HG03135 (cell line): Measurements from ENCODE around the gene FKBP15.

Source experiments
- ATAC-seq: cut with Tn5 transposase; IDR thresholded peaks from one replicate; pipeline ENCODE4 v1.9.1; 2021; ENCODE audit warnings: mild to moderate bottlenecking, moderate library complexity; ENCODE audit not compliant: unreplicated experiment

Gene FKBP15

GRCh38 chr9:113185271-113185670, 35.8 kb downstream of the FKBP15 start:
- ATAC-seq, result no peak

GRCh38 chr9:113184539-113184938, 36.5 kb downstream of the FKBP15 start:
- ATAC-seq, result no peak

DNA sequence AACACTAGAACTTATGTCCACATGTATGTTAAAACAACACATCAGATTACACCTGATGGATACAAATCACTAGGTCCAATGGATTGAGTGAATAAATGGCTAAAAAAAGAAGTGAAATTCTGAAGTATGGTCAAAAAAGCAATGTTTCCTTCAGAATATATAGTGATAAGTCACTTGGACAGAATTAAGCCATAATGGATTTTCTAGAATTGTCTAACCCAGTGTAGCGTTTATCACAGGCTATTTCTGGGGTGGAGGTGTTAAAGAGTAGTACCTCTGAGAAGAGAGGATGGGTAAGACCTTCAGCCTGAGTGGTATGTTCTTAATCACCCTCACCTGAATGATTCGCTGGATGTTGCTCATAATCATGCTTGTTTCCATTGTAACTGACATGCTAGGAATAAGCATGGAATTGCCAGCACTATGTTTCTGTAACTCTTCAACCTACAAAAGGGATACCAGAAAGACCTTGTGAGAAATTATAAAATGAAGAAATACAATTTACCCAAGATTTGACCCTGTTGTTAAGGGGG, 37.1 kb downstream of the FKBP15 start:
- no peak for ATAC-seq

DNA sequence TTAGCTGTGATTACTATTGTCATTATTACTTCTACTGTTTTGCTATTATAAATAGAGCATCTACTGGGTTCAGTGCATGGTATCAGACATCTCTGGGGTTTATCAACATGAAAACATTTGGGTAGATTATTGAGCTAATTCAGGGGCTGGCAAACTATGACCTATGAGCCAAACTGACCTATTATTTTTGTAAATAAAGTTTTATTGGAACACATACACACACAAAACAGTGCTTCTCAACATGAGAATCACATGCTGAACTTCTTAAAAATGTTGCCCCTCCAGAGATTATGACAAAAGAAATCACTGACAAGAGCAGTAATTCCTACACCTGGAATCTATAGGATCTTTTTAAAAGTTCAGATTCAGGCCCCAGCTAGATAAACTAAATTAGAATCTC, 39.9 kb downstream of the FKBP15 start:
- ATAC-seq, result no peak

DNA sequence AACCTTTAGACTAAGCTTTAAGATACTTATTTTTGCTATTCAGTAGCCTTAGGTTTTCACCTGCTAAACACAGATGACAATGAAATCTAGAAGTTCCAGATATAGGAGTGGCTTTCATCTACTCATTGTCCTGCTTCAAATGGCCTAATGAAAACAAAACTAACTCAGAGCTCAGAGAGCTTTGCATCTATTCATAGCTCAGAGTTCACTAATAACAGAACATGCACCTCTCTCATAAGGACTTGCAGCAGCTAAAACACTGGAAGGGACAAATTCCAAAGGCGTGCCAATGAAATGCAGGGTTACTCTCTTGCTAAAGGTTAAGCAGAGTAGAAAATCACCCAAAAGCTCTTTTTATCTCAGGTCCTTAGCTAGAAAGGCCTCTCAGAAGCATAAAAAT, 41.2 kb downstream of the FKBP15 start:
- ATAC-seq, result no peak

- no peak for ATAC-seq
Observed at GRCh38 chr9:113178087-113178486, 43.0 kb downstream of the FKBP15 start.

DNA sequence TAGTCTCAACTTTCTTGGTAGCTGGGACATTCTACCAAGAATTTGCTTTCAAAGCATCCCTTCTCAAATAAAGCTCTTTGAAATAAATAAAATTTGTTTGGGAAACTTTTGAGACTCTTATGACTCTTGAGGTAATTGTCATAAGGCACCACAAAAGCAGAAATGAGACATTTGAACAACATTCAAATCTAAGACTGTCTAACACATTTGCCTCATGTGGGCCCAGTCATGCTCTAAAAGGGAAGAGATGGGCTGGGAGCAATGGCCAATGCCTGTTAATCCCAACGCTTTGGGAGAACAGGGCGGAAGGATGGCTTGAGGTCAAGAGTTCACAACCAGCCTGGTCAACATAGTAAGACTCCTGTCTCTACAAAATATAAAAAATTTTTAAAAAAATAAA, 43.8 kb downstream of the FKBP15 start:
- no peak for ATAC-seq

GRCh38 chr9:113176803-113177202, 44.3 kb downstream of the FKBP15 start:
- no peak for ATAC-seq

DNA sequence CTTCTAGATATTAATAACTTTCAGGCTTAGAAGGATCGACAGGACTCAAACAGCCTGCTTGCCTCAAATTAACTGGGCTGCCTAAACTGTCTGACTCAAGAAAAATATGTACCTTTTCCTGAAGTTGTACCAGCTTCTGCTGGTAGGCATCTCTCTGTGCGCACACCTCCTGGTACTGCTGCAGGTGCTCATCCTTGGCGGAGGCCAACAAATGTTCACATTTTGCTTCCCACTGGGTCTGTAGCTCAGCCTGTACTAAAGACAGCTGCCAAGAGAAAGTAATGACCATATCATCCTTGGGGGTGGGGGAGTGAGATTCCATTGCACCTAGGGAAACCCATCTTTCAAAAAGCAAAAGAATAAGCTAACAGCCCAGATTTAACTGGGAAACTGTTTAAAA, 47.7 kb downstream of the FKBP15 start:
- ATAC-seq, result no peak

DNA sequence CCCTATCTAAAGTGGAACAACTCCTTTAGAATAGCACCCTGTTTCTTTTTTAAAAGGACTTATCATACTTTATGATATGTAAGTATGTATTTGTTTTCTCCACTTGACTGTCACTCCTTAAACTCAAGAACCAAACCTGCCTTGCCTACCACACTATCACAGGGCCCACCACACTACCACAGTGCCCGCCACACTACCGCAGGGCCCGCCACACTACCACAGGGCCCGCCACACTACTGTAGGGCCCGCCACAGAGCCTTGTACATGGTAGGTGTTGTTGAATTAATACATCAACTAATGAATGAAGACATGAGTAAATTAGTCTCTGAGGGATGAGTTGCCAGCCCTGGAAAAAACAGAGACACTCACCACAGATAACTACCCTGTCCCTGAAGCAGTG, 52.3 kb downstream of the FKBP15 start:
- no peak for ATAC-seq

DNA sequence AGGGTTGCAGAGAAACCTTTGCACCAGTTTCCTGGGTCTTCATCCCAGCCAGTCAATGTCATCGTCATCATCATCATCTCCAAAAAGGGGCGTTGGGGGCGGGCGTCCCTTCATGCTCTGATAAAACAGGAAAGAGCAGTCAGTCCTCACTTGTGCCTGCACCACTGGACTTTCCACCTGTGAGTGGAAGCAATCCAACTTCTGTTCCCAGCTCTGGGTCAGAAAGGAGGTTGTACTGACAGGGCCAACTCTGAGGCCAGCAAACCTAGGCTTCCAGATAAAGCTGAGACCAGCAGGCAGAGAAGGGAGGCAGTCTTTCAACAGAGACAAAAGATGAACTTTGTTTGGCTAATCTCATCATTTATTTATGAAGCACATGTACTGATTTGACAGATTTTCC, 55.0 kb downstream of the FKBP15 start:
- ATAC-seq, result no peak

DNA sequence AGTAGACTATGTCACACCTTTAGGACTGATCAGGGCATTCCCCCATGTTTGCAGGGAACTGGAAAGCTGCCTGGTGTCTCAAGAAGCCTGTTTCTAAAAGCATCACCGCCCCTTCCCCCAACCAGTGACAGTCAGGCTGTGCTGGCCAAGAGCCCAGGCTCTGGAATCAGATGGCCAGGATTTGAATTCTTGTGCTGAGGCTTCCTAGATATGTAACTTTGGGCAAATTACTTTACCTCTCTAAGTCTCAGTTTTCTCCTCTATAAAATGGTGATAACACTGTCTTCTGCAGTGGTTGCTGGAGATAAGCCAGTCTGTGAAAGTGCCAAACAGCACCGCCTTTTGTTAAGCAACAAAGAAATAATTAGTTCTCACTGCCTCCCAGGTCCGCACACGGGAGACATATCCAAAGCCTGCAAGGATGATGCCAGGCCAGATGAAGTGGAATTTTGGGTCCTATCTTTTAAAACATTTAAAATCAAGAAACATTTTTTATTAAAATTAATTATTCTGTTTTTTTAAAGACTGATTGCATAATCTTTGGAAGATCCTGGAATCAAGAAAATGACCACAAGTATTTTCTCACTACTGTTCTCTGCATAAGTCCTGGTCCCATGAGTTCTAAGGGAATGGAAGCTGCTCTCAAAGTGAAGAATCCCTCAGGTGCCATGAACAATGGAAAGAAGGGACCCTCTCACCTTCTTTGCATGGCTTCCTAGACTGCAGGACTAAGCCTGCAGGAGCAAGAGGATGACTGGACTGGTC, 56.4 kb downstream of the FKBP15 start:
- no peak for ATAC-seq

- no peak for ATAC-seq
Observed at GRCh38 chr9:113163001-113163400, 58.1 kb downstream of the FKBP15 start.

GRCh38 chr9:113160571-113160970, 60.5 kb downstream of the FKBP15 start:
- ATAC-seq, result no peak

DNA sequence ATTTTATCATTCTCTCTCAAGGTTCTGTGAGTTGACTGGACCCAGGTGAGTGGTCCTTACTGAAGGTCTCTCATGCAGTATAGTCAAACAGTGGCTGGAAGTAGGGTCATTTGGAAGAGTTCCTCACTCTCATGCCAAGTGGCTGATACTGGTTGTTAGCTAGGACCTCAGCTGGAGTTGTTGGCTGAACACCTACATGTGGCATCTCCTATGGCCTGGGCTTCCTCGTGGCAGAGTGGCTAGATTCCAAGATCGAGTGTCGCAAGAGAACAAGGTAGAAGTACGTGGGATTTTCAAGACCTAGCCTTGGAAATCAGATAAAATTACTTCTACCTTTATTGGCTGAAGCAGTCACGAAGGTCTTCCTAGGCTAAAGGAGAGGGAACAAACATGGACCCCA, 62.6 kb downstream of the FKBP15 start:
- no peak for ATAC-seq

DNA sequence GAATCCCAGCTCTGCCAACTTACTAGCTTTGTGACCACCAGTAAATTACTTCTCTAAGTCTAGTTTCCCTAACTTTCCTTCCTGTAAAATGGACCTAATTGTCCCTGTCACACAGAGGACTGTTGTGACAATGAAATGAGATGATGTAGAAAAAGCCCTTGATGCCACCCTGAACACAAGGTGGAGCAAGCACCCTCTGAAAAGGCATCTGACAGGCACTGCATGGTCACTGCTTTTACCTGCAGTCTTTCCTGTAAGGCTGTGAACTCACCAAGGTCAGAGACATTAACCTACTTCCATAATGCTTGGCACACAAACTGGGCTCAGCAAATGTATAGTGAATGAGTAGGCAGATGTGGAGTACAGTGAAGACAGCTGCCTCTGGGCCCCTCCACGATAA, 64.2 kb downstream of the FKBP15 start:
- no peak for ATAC-seq

DNA sequence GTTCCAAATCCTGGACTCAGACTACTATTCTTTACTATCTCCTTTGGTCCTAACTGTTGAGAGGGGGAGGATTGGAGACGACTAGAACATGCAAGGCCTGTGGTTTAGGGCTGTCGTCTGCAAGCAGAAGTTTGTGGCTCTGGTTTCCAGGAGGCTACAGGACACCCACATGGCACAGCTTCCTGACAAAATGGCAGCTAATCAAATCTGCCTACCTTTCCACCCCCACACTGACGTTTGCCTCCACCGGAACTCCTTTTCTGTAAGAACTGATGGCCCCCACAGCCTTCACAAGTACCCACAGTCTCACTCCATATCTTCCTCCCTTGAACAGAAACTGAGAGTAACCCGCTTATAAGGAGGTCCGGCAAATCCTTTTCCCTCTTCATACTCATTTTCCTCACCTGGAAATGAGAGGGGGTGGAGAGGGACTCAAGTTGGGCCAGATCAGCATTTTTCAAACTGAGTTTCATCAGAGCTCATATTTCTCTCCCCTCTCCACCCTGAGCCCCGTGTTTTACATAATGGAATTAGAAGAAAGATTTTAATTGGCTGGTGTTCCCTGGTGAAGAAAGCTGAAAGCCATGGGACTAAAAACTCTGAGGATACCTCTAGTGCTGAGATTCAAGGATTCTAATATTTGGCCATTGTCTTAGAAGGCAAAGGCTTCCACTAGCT, 65.0 kb downstream of the FKBP15 start:
- no peak for ATAC-seq

DNA sequence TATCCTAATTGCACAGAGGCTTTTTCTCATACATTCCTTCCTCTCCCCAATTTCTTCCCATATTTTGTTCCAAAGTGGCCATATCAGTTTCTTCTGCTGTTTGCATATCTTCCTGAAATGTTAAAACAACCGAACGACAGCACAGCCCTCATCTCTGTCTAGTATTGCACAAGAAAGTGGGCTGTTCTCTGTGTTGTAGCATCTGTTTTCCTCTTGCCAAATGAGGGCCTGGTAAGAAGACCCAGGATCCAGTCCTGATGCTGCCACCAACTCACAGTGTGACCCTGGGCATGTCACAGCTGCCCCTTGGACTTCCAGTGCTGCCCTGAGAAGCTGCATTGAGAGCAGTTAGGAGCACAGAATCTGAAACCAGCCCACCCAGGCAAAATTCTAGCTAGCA, 66.1 kb downstream of the FKBP15 start:
- ATAC-seq, result no peak

DNA sequence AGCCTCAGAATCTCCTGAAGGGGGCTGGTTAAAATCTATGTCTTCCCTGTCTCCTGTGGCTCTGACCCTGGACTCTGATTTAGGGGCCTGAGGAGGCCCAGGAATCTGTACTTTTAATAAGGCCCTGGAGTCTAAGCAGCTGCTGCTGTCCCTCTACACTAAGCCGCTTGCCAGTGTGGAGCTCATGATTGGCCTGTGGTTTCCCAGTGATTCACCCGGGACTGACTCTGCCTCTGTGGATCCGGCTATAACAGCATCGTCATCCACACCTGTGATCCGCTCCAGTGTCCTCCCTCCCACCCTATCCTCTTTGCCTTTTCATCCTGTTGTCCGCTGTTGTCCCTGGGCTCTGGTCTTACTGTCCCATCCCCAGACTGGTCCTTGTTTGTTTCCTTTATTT, 66.6 kb downstream of the FKBP15 start:
- ATAC-seq, result no peak

DNA sequence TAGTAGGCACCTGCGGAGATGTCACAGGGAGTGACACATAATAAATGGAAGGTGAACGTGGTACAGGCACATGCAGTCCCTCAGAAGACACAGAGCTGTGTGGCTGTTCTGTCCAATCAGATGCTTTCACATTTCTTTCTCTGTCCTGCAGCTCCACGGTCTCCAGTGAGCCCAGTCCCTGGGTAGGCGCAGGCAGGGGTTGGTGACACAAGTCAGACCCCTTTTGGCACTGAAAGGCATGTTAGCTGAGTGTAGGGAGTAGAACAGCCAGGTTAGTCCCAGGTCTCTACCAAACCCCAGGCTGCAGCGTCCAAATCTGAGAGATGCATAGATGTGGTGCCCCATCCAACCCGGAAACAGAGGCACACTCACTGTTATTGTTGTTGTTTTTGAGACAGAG, 67.5 kb downstream of the FKBP15 start:
- ATAC-seq, result no peak

- ATAC-seq, result no peak
Observed at GRCh38 chr9:113152699-113153098, 68.4 kb downstream of the FKBP15 start.
